HG03135 (cell line): Measurements from ENCODE around the gene FXYD4.
"Not testable (repeated sequence)": the region's sequence is repeated elsewhere in the genome, so short reads cannot be mapped to it uniquely, and the experiment has no call there.

ENCODE experiments used
- ATAC-seq: cut with Tn5 transposase; IDR thresholded peaks from one replicate; pipeline ENCODE4 v1.9.1; 2021; ENCODE audit warnings: mild to moderate bottlenecking, moderate library complexity; ENCODE audit not compliant: unreplicated experiment

Gene FXYD4

DNA sequence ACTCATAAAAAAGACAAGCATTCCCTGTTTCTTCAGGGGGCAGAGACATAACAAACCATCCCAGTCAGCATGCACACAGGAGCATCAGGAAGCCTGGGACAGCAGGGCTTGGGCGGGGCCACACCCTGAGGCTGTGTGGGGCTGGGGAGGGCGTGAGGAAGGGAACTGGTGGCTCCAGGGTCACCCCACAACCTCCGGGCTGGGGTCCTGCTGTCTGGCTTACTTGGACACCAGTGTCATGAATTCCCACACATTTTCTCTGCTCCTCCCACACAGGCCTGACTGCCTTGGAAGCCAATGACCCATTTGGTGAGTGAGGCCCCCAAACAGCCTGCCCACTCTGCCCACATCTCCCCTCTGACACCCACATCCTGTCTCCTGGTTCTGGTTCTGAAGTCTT, 2.8 kb downstream of the FXYD4 start:
- ATAC-seq: no peak

DNA sequence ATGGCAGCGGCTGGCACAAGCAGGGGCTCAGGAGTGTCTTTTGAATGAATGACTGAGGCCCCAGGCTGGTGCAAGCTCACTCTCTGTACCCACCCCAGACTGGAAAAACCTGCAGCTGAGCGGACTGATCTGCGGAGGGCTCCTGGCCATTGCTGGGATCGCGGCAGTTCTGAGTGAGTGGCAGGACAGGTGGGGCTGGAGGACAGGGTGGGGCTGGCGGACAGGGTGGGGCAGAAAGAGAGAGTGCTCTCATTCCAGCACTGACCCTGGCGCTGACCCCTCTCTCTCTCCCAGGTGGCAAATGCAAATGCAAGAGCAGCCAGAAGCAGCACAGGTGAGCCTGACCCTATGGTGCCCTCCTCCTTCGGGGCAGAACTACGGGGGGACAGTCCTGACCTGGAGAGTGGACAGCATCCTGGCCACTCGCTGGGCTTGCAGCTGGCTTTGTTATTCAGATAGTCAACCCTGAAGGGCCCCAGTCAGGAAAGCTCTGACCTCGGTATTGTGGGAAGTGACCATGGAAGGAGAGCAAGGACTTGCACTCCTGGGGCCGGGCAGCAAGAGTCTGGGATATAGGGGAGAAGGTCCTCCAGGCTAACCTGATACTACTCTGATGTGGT, 4.1 kb downstream of the FXYD4 start:
- no peak for ATAC-seq

DNA sequence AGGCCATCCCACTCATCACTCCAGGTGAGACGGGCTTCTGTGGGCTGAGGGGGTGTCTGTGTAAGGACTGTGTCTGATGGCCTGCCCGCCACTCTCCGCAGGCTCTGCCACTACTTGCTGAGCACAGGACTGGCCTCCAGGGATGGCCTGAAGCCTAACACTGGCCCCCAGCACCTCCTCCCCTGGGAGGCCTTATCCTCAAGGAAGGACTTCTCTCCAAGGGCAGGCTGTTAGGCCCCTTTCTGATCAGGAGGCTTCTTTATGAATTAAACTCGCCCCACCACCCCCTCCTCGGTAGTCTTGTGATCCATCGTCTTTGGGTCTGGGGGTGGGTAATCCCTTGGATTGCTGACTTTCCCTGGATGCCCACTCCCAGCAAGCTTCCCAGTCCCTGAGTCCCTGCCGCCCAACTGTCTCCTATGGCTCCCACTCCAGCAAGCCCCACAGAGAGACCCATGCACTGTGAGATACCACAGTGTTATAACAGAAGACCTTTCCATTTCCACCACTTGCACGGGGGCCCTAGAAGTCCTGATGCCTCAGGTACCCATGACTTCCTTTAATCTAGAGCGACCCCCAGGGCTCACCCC, 4.7 kb downstream of the FXYD4 start:
- no peak for ATAC-seq

DNA sequence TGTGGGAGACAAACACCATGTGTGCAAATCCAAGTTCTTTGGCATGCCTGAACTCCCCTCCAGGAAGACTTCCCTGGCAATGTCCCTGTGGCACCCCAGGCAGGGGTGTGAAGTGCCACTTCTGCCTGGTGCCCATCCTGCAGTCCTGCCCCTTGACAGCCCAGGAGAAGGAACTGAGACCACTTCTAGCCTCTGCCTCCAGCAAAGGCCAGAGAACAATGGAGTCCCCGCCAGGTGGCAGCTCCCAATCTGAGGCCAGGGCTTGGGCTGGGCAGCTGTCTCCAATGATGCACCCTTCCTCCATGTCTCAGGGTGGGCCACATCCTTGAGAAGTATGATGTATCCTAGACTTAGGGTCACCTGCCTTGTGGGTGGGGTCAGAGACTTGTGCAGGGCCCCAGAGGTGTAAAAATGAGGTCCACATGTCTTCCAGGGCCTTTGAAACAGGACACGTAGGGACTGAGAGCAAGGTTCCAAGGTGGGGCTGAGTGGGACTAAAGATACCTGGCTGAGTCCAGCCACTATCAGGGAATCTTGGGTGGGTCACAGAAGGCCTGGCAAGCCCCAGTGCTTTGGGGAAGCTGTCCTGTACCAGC, 5.5 kb downstream of the FXYD4 start:
- ATAC-seq: no peak

DNA sequence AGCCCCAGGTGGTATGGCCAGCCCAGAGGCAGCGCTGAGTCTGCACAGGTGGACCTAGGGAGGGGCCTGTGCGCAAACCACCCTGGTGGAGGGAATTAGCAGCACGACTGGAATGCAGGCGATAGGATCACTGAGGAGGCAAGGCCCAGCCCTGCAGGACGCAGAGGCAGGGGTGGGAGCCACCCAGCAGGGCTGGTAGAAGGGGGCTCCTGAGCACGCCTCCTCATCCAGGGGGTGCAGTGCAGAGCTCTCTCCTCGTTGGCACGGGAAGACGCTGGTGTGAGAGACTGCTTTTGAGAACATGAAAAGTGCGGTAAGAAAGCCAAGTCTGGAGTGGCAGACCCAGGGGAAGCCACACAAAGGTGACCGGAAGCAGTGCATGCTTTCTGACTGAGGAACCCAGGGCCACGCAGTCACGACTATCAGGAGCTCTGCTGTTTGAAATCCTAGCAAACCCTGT, 6.0 kb downstream of the FXYD4 start:
- no peak for ATAC-seq

DNA sequence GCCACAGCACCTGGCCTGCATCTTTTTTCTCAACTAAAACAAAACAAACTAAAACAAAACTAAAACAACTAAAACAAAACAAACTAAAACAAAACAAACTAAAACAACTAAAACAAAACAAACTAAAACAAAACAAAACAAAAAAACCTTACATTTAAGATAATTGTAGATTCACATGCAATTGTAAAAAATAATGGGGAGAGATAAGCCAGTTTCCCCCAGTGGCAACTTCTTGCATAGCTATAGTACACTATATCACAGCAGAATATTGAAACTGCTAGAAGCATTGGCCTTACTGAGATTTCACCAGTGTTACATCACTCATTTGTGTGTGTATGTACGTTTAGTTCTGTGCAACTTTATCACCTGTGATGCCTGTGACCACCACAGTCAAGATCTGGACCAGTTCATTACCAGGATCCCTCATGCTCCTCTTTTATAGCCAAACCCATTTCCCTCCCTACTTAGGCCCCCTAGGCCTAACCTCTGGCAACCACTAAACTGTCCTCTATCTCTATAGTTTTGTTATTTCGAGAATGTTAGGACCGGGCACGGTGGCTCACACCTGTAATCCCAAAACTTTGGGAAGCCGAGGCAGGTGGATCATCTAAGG, 9.3 kb downstream of the FXYD4 start:
- no peak for ATAC-seq

DNA sequence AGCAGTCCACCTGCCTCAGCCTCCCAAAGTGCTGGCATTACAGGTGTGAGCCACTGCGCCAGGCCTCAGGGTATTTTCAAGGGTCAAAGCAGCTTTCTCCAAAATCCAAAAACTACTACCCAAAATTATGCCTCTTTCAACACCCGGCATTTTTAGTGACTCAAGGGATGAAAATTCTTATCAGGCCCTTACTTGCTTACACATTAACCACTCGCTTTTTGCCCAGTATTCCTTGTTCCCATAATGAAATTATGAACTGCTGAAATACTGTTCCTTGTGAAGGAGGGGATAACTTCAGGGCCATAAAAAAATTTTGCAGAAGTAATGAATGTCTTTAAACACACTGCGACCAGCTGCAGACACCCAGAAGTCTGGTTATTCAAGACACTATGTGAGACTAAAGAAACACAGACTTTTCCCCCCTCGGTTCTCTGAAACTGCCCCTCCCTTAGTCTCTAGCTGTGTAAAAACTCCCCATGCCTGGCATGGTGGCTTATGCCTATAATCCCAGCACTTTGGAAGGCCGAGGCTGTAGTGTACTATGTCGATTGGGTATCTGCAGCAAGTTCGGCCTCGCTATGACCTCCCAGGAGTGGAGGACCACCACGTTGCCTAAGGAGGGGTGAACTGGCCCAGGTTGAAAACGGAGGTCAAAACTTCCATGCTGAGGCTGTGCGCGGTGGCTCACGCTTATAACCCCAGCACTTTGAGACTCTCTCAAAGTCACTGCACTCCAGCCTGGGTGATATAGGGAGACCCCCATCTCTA, 12.0 kb downstream of the FXYD4 start:
- no peak for ATAC-seq

DNA sequence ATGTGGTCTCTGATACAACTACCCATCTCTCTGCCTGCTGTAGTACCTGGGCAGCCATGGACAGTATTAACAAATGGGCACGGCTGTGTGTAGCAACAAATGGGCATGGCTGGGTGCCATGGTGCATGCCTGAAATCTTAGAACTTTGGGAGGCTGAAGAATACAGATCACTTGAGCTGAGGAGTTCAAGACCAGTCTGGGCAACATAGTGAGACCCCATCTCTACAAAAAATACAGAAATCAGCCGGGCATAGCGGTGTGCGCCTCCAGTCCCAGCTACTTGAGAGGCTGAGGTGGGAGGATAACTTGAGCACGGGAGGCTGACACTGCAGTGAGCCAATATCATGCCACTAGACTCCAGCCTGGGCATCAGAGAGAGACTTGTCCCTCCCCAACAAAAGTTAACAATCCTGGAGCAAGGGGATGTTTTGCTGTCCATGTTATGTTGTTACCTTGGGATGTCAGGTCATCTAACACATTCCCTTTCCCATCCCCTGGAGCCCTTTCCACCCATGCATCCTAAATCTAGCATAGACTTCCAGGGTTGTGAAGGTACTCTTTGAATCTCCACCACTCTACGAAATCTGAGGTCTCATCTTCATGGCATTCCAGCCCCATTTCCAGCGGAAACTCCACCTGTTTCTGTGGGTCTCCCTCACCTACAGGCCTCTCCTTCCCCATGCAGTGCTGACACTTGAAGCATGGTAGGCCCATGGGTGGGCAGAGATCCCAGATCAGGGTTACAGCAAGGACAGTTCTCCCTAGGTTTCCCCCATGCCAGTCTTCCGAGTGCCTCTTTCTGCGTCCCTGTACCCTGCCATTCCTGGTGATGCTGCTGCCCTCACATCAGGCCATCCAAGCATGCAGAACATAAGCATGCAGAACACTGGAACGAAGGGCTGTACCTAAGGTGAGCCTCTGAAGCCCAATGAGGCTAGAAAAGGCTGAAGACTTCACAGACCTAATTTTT, 13.1 kb downstream of the FXYD4 start:
- no peak for ATAC-seq

DNA sequence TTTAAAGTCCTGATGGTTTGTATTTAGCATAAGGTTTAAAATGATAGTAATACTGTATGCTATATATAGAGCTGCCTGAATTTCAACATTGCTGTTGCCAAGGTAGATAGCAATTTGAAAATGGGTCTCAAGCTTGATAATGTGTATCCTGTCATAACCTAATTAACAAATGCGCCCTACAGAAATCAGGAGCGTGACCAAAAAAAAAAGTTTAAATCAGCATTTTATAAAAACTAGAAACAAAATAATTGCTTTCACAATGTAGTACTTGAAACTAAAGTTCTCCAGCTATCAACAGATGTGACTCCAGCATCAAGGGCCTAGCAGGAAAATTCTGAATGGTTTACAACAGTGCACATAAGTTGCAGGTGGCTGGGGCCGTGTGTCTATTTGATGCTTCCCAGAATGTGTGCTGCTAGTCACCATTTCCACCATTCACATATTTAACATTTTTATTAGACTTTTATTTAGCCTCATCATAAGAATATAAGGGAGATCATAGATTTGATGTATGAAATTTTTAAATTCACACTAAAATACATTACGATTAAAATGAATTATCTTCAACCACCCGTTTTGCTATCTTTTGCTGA, 14.1 kb downstream of the FXYD4 start:
- ATAC-seq: no peak

DNA sequence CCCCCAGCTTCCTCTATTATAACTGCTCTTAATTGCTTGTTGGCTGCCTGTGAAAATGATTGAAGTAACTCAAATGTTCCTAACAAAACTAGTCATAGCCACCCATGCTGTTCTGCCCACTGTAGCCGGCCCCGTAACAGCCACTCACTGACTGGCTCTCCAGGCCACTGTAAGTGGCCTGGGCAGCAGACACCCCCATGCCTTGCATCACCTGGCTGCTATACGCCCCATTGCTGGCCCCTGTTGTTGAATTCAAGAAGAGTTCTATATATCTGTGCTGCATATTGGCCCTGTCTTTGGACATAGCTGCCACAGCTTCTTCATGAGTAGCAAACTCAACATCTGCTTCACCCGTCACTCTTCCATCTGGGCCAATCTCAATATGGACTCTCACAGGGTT, 15.1 kb downstream of the FXYD4 start:
- no peak for ATAC-seq

DNA sequence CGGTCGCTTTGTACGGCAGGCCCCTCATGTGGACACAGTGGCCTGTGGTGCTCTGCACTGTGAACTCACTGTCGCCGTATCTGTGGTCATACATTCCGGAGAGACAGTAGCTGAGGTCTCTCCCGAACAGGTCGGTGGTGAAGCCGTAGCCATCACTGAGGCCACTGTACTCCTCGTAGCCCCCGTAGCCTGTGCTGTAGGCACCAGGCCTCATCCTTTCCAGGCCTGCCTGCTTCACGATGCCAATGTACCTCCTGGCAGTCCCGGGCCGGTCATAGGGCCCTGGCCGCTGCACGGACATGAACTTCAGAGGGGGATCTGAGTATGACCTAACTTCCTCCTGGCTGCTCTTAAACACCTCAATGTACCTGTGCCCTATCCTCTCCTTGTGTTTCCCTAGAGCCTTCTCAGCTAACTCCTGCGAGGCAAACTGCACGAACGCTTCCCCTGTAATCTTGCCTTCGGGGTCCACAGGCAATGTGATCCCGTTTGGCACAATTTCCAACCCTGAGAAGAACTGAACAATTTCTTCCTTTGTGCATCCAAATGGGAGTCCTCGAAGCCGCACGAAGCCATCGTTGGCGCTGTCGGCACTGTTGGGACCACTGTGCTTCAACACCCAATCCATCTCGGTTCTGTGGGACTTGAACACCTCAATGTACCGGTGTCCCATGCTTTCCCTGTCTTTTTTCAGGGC, 15.7 kb downstream of the FXYD4 start:
- no peak for ATAC-seq

DNA sequence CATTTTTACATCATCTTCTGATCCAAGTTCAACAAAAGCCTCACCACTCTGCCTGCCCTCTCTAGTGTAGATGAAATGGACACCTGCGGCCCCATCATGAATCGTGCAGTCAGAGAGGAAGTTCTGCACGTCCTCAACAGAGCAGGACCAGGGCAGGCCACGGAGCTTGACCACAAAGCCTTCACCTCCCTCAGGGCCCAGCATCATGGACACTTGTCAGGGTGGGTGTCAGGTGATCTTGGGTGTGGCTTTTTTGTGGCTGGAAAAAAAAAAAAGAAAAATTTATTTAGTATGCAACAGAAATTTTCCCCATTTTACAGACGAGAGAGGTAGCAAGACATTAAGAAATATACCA, 16.2 kb downstream of the FXYD4 start:
- no peak for ATAC-seq

DNA sequence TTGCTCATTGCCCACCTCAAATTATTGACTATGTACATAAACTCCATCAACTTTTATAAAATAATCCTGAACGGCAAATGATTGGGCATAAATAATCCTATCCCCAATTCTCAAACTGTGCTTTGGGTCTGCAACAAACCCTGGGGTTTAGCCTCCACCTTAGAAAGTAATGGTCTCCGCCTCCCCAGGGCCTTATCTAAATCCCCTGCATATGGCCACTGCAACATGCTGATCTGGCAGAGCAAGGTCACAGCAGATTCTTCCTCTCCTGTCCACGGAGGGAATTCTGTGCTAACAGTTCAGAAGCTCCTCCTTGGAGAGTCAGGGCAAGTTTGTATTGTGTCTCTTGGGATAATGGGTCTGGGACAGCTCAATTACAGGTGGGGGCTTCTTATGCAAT, 18.4 kb downstream of the FXYD4 start:
- ATAC-seq: no peak

DNA sequence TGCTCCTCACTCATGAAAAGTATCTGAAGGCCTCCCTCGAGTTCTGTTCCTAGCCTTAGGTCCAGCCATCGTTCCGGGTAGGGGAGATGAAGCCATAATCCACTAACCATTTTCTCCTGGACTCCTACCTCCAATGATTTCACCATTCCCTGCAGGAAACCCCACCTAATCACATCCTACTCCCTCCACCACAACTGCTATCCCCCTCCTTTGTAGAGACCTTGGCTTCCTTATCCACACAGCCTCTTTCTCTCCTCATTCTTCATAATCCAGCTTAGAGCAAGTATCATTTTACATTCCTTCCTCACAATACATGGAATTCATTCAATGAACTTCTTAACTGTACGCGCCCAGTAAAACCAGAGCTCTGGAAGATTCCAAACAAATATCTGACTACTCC, 18.9 kb downstream of the FXYD4 start:
- no peak for ATAC-seq

DNA sequence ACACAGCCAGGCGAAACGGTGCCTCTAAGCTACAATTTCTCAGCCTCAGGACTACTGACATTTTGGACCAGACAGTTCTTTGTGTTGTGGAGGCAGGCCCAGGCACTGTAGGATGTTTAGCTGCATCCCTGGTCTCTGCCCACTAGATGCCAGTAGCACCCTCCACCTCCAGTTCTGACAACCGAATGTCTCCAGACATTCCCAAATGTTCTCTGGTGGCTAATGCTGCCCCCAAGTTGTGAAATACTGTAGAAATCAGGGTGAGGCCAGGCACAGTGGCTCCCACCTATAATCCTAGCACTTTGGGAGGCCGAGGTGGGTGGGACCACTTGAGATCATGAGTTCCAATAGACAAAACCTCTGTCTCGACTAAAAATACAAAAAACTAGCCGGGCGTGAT, 19.3 kb downstream of the FXYD4 start:
- ATAC-seq: no peak

DNA sequence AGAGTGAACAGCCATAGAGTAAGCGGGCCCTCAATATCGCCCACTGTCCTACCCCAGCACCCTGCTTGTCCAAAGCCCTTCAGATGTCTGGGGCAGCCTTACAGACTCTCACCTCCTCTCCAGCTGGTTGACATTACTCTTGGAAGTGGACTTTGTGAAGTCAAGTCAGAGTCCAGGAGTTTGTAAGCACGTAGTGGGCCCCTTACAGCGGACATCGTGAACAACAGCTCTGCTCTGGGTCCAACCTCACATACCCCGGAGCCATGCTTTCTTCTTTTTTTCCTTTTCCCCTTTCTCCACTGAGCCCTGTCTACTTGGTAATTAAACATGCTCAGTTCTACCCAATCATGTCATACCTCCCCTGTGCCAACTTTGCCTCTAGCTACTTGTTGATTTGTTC, 20.1 kb downstream of the FXYD4 start:
- ATAC-seq: no peak

DNA sequence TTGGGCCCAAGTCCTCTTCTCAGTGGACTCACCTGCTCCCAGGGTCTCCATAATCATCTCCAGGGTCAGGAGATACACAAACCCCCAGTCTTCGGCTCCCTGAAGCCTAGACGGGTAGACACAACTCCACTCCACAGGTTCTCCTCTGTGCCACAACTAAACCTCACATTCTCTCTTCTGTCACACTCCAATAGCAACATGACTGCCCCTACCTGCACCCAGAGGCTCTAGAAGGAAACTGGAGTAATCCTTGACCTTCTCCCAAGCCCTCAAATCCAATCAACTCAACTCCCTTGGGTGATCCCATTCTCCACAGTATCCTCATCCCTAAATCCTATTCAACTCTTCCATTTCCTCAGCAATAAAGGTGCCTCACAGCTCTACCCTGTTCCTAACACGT, 21.3 kb downstream of the FXYD4 start:
- no peak for ATAC-seq

DNA sequence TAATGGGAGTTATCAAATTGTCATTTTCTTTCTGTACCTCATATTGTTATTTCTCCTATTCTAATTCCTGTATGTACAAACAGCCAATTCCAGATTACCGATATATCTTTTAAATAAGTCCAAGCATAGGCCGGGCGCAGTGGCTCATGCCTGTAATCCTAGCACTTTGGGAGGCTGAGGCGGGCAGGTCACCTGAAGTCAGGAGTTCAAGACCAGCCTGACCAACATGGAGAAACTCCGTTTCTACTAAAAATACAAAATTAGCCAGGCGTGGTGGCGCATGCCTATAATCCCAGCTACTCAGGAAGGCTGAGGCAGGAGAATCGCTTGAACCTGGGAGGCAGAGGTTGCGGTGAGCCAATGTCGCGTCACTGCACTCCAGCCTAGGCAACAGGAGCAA, 21.8 kb downstream of the FXYD4 start:
- ATAC-seq: not testable (repeated sequence)

DNA sequence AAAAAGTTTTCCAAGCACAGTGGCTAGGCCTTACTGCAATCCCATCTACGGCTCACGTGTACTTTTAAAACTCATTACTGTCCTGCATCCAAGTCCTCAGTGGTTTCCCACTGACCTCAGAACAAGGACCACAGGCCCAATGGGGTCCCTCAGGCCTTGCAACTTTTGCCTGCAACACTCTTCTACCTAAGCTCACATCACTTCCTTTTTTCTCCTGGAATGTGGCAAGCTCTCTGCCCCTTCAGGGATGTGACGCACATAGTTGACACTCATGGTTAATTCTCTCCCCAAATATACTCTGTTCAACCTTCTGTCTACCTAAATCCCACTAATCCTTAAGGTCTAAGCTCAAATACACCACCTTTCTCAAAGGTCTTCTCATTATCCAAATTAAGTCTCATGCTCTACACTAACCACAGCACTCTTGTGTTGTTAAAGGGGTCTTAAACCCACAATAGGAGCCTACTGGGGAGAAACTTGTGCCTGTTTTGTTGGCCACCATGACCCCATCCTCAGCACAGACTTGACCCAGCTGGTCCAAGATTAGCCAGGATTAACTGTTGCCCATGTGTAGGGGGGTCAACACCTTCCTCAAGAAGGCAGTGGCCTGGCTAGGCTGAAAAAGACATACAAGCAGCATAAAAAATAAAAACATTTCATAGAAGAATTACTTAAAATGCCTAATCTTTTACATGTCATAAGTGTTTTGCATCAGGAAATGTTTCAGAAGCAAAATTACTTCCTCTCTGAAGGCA, 22.3 kb downstream of the FXYD4 start:
- ATAC-seq: no peak
